Panc1 (cell line): Measurements from ENCODE around the gene NDUFS8. TPM values are rescaled to one million over a fixed set of nuclear protein-coding genes. Genes with fewer than 3 reads are reported as not detected.

Source experiments
- ATAC-seq: fragments of 200-7000 bp; cut with Tn5 transposase; 2 replicates; pipeline ENCODE4 v1.9.1; 2020; ENCODE audit warnings: mild to moderate bottlenecking, moderate library complexity
- BruUV-seq: library from RNA; stranded (reverse); fragments of 400-500 nt; replicated peaks from 2 replicates; lab custom pipeline; 2021; lab: Mats Ljungman, UMichigan
- CTCF ChIA-PET: fragments of 300-600 bp; sonication (Branson Sonifier 250); formaldehyde crosslinking; loops from one replicate; lab custom pipeline; 2022; ENCODE audit warnings: antibody characterized with exemption; lab: Charles Lee
- POLR2A ChIA-PET: fragments of 300-600 bp; sonication (Branson Sonifier 250); formaldehyde crosslinking; loops from one replicate; lab custom pipeline; 2022; ENCODE audit warnings: antibody characterized with exemption; lab: Charles Lee
- DNase-seq: peaks from one replicate; pipeline ENCODE4 v3.0.0-alpha.2; 2010; ENCODE audit warnings: low read depth, low spot score
- H3K27ac ChIP-seq: 2 replicates; pipeline ENCODE4 v1.5.1; 2011; ENCODE audit warnings: mild to moderate bottlenecking, low read length, inconsistent platforms
- H3K27me3 ChIP-seq: fragments of 200-500 bp; sonication (Bioruptor generic); 2 replicates; pipeline ENCODE4 v1.6.0; 2014; ENCODE audit warnings: low read length, inconsistent platforms; ENCODE audit not compliant: control insufficient read depth, insufficient read depth
- H3K36me3 ChIP-seq: fragments of 200-500 bp; sonication (Bioruptor generic); 2 replicates; pipeline ENCODE4 v1.5.1; 2014; ENCODE audit warnings: inconsistent platforms, mild to moderate bottlenecking, low read length, moderate library complexity; ENCODE audit not compliant: control insufficient read depth, insufficient read depth
- H3K4me1 ChIP-seq: 2 replicates; pipeline ENCODE4 v1.5.1; 2011; ENCODE audit warnings: inconsistent platforms, mild to moderate bottlenecking, low read length, moderate library complexity; ENCODE audit not compliant: control insufficient read depth, insufficient read depth
- H3K4me3 ChIP-seq, 2 experiments: 2 replicates each; pipeline ENCODE4 v1.5.1; 2011 to 2012; ENCODE audit warnings: low read depth in 2 of 2, low read length in 2 of 2, mild to moderate bottlenecking in 2 of 2, inconsistent platforms in 1 of 2, moderate library complexity in 1 of 2
- H3K9me3 ChIP-seq: fragments of 200-500 bp; sonication (Bioruptor generic); 2 replicates; pipeline ENCODE4 v1.5.1; 2014; ENCODE audit warnings: low read depth, mild to moderate bottlenecking, inconsistent platforms, low read length, moderate library complexity; ENCODE audit not compliant: control insufficient read depth, insufficient read depth
- POLR2AphosphoS5 ChIP-seq: IDR thresholded peaks from 2 replicates; pipeline ENCODE4 v1.6.1; 2012; ENCODE audit warnings: mild to moderate bottlenecking, low read depth, low read length, moderate library complexity
- SIN3A ChIP-seq: IDR thresholded peaks from 2 replicates; pipeline ENCODE4 v1.6.1; 2012; ENCODE audit warnings: low read depth, mild to moderate bottlenecking, low read length, moderate library complexity, borderline replicate concordance; ENCODE audit not compliant: insufficient read depth
- TCF7L2 ChIP-seq: IDR thresholded peaks from 2 replicates; pipeline ENCODE4 v1.6.1; 2011; ENCODE audit warnings: mild to moderate bottlenecking, low read depth, low read length, inconsistent platforms
- in situ Hi-C: cut with HindIII; loops from 2 replicates; pipeline ENCODE4 v1.10.0; 2016; ENCODE audit warnings: low sequenced_read_pairs, low pct_unique_long_range_greater_than_20kb
- intact Hi-C: fragments of 100-400 bp; cut with micrococcal nuclease; formaldehyde crosslinking; loops from one replicate; pipeline ENCODE4 v1.10.0; 2022; ENCODE audit not compliant: unreplicated experiment
- total RNA-seq: library from RNA; stranded (reverse); gene quantifications from one replicate; pipeline ENCODE4 v1.2.1, GENCODE V29; 2021; ENCODE audit not compliant: unreplicated experiment
- TF ChIP-seq, protein P1 (sequence below), 2 experiments: IDR thresholded peaks; 2 replicates each; pipeline ENCODE4 v1.6.1; 2011 to 2012; ENCODE audit warnings: low read depth in 2 of 2, control low read depth in 1 of 2, low read length in 1 of 2, mild to moderate bottlenecking in 1 of 2, moderate library complexity in 1 of 2; ENCODE audit not compliant: insufficient read depth in 1 of 2
- TF ChIP-seq, protein P2 (sequence below): fragments of 450-650 bp; IDR thresholded peaks from 2 replicates; pipeline ENCODE4 v1.5.1; 2017; ENCODE audit warnings: mild to moderate bottlenecking

Gene NDUFS8
- total RNA-seq, 1 experiment from 2014 or later = 289 TPM

DNA sequence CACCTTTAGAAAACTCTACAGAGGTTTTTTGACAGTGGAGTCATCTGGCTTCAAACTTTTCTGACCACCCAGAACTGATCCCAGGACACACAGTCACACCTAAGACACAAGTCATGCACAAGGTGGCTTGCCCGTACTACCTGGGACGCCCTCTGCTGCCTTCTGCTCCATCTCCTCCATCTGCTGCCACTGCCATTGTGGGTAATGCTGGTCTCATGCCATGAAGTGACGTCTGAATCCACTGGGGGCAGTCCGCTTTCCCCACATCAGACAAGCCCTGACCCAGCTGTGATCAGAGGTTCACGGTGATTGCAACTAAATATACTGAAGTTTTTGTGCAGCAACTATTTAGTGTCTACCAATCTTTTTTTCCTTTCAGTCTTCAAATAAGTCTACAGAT lies 5.4 kb upstream of the NDUFS8 start:
- Histone ChIP-seq H3K27me3 (no peaks in the 10 kb centered on the region), H3K36me3 (no peaks in the 10 kb centered on the region), H3K9me3 (no peaks in the 10 kb centered on the region), H3K4me3 (no peak overlapping the region), H3K27ac (no peak overlapping the region), H3K4me1 (peaks cover 36% of the 10 kb centered on the region)
- DNase-seq (no peak), ATAC-seq (no peak)
- ChIA-PET POLR2A (interaction anchor here (0.7 kb wide), 1 partner anchor 87 kb away, joined by 3 read pairs; no protein-coding TSS in a partner anchor), CTCF (no interaction called here)
- in situ Hi-C loops (no loop called here), intact Hi-C loops (no loop called here)
- BruUV-seq = no TSS peak
- TF ChIP-seq POLR2AphosphoS5 = no peak
- TF ChIP-seq, protein P1, sequence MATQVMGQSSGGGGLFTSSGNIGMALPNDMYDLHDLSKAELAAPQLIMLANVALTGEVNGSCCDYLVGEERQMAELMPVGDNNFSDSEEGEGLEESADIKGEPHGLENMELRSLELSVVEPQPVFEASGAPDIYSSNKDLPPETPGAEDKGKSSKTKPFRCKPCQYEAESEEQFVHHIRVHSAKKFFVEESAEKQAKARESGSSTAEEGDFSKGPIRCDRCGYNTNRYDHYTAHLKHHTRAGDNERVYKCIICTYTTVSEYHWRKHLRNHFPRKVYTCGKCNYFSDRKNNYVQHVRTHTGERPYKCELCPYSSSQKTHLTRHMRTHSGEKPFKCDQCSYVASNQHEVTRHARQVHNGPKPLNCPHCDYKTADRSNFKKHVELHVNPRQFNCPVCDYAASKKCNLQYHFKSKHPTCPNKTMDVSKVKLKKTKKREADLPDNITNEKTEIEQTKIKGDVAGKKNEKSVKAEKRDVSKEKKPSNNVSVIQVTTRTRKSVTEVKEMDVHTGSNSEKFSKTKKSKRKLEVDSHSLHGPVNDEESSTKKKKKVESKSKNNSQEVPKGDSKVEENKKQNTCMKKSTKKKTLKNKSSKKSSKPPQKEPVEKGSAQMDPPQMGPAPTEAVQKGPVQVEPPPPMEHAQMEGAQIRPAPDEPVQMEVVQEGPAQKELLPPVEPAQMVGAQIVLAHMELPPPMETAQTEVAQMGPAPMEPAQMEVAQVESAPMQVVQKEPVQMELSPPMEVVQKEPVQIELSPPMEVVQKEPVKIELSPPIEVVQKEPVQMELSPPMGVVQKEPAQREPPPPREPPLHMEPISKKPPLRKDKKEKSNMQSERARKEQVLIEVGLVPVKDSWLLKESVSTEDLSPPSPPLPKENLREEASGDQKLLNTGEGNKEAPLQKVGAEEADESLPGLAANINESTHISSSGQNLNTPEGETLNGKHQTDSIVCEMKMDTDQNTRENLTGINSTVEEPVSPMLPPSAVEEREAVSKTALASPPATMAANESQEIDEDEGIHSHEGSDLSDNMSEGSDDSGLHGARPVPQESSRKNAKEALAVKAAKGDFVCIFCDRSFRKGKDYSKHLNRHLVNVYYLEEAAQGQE (IDR thresholded peaks at IDR 0.05; ENCODE audit: insufficient read depth in 1 of 2, low read depth in 2 of 2, low read length in 1 of 2) = no peak
- TF ChIP-seq, protein P2, sequence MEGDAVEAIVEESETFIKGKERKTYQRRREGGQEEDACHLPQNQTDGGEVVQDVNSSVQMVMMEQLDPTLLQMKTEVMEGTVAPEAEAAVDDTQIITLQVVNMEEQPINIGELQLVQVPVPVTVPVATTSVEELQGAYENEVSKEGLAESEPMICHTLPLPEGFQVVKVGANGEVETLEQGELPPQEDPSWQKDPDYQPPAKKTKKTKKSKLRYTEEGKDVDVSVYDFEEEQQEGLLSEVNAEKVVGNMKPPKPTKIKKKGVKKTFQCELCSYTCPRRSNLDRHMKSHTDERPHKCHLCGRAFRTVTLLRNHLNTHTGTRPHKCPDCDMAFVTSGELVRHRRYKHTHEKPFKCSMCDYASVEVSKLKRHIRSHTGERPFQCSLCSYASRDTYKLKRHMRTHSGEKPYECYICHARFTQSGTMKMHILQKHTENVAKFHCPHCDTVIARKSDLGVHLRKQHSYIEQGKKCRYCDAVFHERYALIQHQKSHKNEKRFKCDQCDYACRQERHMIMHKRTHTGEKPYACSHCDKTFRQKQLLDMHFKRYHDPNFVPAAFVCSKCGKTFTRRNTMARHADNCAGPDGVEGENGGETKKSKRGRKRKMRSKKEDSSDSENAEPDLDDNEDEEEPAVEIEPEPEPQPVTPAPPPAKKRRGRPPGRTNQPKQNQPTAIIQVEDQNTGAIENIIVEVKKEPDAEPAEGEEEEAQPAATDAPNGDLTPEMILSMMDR = no peak
- TF ChIP-seq SIN3A = no peak
- no peak for TF ChIP-seq TCF7L2

DNA sequence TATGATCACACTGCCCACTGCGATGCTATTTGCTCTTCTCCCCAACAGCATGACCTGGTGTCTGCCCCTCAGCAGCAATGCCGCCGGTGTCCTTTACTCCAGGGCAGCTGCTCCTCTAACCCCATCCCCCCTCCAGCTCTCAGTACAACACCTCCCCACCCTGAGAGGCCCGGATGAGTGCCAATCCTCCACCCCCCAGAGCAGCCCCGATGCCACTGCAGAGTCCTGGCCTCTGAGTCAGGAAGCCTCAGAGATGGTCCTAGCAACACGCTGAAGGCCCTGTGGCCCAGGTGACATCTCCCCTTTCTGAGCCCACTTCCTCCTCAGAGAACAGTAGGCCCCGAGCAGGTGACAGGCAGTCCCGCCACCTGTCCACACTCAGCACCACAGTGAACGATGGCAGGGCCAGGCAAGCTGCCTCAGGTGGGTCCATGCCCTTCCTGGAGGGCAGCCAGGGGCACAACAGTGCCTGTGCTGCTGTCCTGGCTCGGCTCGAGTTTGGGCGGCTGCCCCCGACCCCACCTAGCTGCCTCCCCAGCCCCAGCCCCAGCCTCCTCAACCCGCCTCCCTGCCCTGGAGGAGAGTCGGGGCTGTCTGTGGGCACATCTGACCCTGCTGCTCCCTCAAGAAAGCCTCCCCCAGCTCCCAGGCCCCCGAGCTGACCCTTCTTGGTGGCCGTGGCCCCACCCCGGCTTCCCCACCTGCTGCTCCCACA lies 3.9 kb upstream of the NDUFS8 start:
- intact Hi-C loops = no loop called here
- Histone ChIP-seq H3K27ac (no peak overlapping the region), H3K27me3 (no peaks in the 10 kb centered on the region), H3K4me1 (peaks cover 25% of the 10 kb centered on the region), H3K36me3 (no peaks in the 10 kb centered on the region), H3K9me3 (no peaks in the 10 kb centered on the region), H3K4me3 (no peak overlapping the region)
- DNase-seq = no peak
- BruUV-seq = no TSS peak
- TF ChIP-seq, protein P1 (IDR thresholded peaks at IDR 0.05; ENCODE audit: insufficient read depth in 1 of 2, low read depth in 2 of 2, low read length in 1 of 2) = no peak
- TF ChIP-seq SIN3A (no peak), POLR2AphosphoS5 (no peak), TCF7L2 (no peak)
- TF ChIP-seq, protein P2 = no peak
- ChIA-PET CTCF (no interaction called here), POLR2A (no interaction called here)
- ATAC-seq = no peak
- in situ Hi-C loops = no loop called here
